Measurements from ENCODE around the gene PPP4C. TPM values are rescaled to one million over a fixed set of nuclear protein-coding genes. Genes with fewer than 3 reads are reported as not detected.

The PPP4C gene
- total RNA-seq, 1 donor from 2014 or later: 102 TPM

DNA sequence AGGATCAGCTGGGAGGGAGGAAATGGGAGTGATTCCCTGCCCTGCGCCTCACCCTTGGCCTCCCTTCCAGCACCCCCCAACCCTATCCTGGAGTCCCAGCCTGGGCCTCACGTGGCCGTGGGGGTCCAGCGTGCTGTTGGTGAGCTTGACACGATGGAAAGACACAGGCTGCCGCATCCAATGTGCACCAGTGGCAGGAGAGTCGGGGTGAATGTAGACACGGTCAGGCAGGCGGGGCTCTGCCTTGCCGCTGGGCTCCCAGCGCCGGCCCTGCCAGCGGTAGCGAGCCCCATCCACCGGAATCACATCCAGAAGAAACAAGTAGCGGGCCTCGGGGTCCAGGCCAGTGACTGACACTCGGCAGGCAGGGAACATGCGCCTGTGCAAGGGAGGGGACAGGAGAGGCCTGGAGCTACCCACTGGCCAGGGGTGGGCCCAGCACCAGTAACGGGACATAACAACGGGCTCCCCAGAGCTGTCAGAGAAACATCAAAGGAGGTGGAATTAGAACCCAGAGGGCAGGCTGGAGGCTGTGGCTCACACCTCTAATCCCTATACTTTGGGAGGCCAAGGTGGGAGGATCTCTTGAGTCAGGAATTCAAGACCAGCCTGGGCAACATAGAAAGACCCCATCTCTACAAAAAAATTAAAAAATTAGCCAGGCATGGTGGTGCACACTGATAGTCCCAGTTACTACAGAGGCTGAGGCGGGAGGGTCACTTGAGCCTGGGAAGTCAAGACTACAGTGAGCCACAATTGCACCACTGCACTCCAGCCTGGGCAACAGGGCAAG, 13.2 kb downstream of the PPP4C start:
- no peak overlapping the region for H3K4me3 Mint-ChIP-seq
- no peaks in the 10 kb centered on the region for H3K27me3 Mint-ChIP-seq (ENCODE audit: low read depth)
- peaks cover 10% of the 10 kb centered on the region for H3K36me3 Mint-ChIP-seq
- H3K27ac Mint-ChIP-seq: no peak overlapping the region
- no peaks in the 10 kb centered on the region for H3K9me3 Mint-ChIP-seq
- TF ChIP-seq CTCF (IDR thresholded peaks at IDR 0.05; ENCODE audit: unreplicated experiment): no peak
- no peak for DNase-seq (ENCODE audit: low spot score in 2 of 2, unreplicated experiment in 2 of 2)
- peaks cover 19% of the 10 kb centered on the region for H3K4me1 Mint-ChIP-seq

DNA sequence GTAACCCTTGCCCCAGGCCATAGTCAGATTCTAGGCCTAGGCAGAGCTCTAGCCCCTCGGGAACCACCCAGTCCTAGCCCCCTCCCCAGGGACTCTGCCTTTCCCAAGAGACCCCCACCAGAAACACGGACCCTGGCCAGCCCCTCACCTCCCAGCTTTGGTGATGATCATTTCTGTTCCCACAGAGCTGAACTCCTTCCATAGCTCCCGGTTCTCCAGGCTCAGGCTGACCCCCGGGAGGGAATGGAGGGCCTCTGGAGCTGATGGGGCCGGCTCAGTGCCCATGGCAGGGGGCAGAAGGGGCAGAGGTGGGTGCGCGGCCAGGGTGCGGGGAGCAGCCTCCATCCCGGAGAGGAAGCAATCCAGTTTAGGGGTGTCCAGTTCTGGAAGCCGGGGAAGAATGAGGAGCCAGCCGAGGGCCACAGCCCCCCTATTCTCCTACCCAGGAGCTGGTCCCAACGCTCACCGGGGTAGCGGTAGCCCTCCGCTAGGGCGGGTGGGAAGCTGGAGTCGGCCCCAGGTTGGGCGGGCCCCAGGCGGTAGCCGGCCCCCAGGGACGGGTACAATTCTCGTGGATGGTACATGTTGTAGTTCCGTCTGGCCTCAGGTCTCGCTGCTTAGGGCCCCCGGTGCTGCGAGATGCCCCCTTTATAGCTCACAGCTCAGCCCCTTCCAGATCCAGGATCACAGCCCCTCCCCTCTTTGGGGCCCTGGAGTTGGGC, 15.0 kb downstream of the PPP4C start:
- Mint-ChIP-seq H3K36me3 (peaks cover 13% of the 10 kb centered on the region), H3K27ac (no peak overlapping the region), H3K9me3 (no peaks in the 10 kb centered on the region), H3K4me3 (peak overlapping the region; percentile 47), H3K4me1 (peaks cover 30% of the 10 kb centered on the region), H3K27me3 (ENCODE audit: low read depth) (no peaks in the 10 kb centered on the region)
- no peak for TF ChIP-seq CTCF (IDR thresholded peaks at IDR 0.05; ENCODE audit: unreplicated experiment)
- no peak for DNase-seq (ENCODE audit: low spot score in 2 of 2, unreplicated experiment in 2 of 2)

- Mint-ChIP-seq H3K9me3 (peaks cover under 1% of the 10 kb centered on the region), H3K4me3 (peak within 1 kb of the TSS; percentile 77), H3K27ac (peak within 1 kb of the TSS; percentile 82), H3K4me1 (peaks cover 30% of the 10 kb centered on the region), H3K36me3 (peaks cover 13% of the 10 kb centered on the region), H3K27me3 (ENCODE audit: low read depth) (no peaks in the 10 kb centered on the region)
- peak; percentile 88 to 95 for DNase-seq (ENCODE audit: low spot score in 2 of 2, unreplicated experiment in 2 of 2)
- TF ChIP-seq CTCF (IDR thresholded peaks at IDR 0.05; ENCODE audit: unreplicated experiment): peak; percentile 73
Measured at GRCh38 chr16:30091474-30092372, 15.9 kb downstream of the PPP4C start, which contains the start of gene TBX6. Gene TBX6, minus strand, starts transcription at chr16:30091924. Its CDS starts 731 bp downstream, at chr16:30091193.

DNA sequence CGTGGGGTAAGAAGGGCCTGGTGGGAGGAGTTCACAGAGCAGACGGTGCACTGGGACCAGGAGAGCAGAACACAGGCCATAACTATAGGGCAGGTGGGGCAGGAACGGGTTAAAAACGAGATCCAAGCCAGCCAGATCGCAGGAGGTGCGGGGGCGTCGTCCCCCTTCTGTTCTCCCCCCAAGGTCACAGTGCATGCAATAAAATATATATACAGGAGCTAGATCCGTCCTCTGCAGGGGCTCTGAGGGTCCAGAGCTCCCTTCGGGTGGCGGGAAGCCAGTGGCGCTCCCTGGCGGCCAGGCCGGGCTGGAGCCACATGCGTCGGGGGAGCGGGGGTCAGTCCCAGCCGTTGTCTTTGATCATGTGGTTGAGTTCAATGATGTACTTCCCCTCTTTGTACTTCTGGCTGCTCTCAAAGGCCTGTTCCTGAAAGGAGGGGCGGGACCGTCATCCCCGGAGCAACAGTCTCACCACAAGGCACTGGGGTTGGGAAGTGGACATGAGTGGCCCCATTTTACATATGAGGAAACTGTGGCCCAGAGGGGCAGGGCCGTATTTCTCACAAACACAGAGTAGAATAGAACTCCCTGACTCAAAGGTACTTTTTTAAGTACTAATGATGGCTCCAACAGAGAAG, 16.7 kb downstream of the PPP4C start:
- peak; percentile 9 for TF ChIP-seq CTCF (IDR thresholded peaks at IDR 0.05; ENCODE audit: unreplicated experiment)
- H3K27ac Mint-ChIP-seq: peak overlapping the region; percentile 82
- no peaks in the 10 kb centered on the region for H3K27me3 Mint-ChIP-seq (ENCODE audit: low read depth)
- DNase-seq (ENCODE audit: low spot score in 2 of 2, unreplicated experiment in 2 of 2): peak in 1 of 2 experiments; percentile 68
- H3K36me3 Mint-ChIP-seq: peaks cover 12% of the 10 kb centered on the region
- H3K4me3 Mint-ChIP-seq: peak overlapping the region; percentile 77
- H3K4me1 Mint-ChIP-seq: peaks cover 30% of the 10 kb centered on the region
- H3K9me3 Mint-ChIP-seq: peaks cover 8% of the 10 kb centered on the region

Measured in mesothelial cell of epicardium (in vitro differentiated cells).